Caco-2 (cell line): ENCODE results near the gene CARD14. TPM values are rescaled to one million over a fixed set of nuclear protein-coding genes. Genes with fewer than 3 reads are reported as not detected.

Experiments
- BruUV-seq: library from RNA; stranded (reverse); fragments of 400-500 nt; replicated peaks from 2 replicates; lab custom pipeline; 2021; lab: Mats Ljungman, UMichigan
- CTCF ChIA-PET: fragments of 300-600 bp; sonication (Branson Sonifier 250); formaldehyde crosslinking; loops from one replicate; lab custom pipeline; 2022; ENCODE audit warnings: antibody characterized with exemption; lab: Charles Lee
- POLR2A ChIA-PET: fragments of 300-600 bp; sonication (Branson Sonifier 250); formaldehyde crosslinking; loops from one replicate; lab custom pipeline; 2022; ENCODE audit warnings: antibody characterized with exemption; lab: Charles Lee
- DNase-seq, 2 experiments: peaks; one replicate each; pipeline versions ENCODE4 v3.0.0 to v3.0.0-alpha.2; 2020 to 2022
- H3K27me3 ChIP-seq: replicated peaks from 2 replicates; pipeline ENCODE4 v1.6.0; 2011; ENCODE audit warnings: low read length; ENCODE audit not compliant: control insufficient read depth, insufficient read depth
- H3K36me3 ChIP-seq: 2 replicates; pipeline ENCODE4 v1.5.1; 2011; ENCODE audit warnings: low read length; ENCODE audit not compliant: control insufficient read depth, insufficient read depth
- H3K4me1 ChIP-seq: fragments of 250-450 bp; sonication (Bioruptor Pico); 2 replicates; pipeline ENCODE4 v1.5.1; 2020; ENCODE audit warnings: mild to moderate bottlenecking
- H3K4me3 ChIP-seq: 2 replicates; pipeline ENCODE4 v1.5.1; 2011; ENCODE audit warnings: low read depth, mild to moderate bottlenecking, control low read depth, low read length
- H3K9me3 ChIP-seq: fragments of 250-450 bp; sonication (Bioruptor Pico); 2 replicates; pipeline ENCODE4 v1.5.1; 2020; ENCODE audit warnings: mild to moderate bottlenecking, moderate library complexity
- H3K27ac Mint-ChIP-seq: one replicate; pipeline ENCODE4 v1.8.0; 2022; ENCODE audit warnings: mixed read lengths; ENCODE audit not compliant: unreplicated experiment
- H3K27me3 Mint-ChIP-seq: one replicate; pipeline ENCODE4 v1.8.0; 2022; ENCODE audit warnings: mixed read lengths; ENCODE audit not compliant: insufficient read depth, unreplicated experiment
- H3K36me3 Mint-ChIP-seq: one replicate; pipeline ENCODE4 v1.8.0; 2022; ENCODE audit warnings: mild to moderate bottlenecking, mixed read lengths; ENCODE audit not compliant: insufficient read depth, unreplicated experiment
- H3K4me1 Mint-ChIP-seq: one replicate; pipeline ENCODE4 v1.8.0; 2022; ENCODE audit warnings: low read depth, mixed read lengths; ENCODE audit not compliant: unreplicated experiment
- H3K4me3 Mint-ChIP-seq: one replicate; pipeline ENCODE4 v1.8.0; 2022; ENCODE audit warnings: mild to moderate bottlenecking, moderate library complexity, mixed read lengths; ENCODE audit not compliant: unreplicated experiment
- H3K9me3 Mint-ChIP-seq: one replicate; pipeline ENCODE4 v1.8.0; 2022; ENCODE audit warnings: mixed read lengths; ENCODE audit not compliant: unreplicated experiment
- intact Hi-C: fragments of 100-400 bp; cut with micrococcal nuclease; formaldehyde crosslinking; loops from one replicate; pipeline ENCODE4 v1.10.0; 2022; ENCODE audit not compliant: unreplicated experiment
- total RNA-seq: library from RNA; stranded (reverse); gene quantifications from 2 replicates; pipeline ENCODE4 v1.2.3, GENCODE V29; 2022
- TF ChIP-seq, protein P1 (sequence below), 2 experiments: fragments of 200-600 bp in 1 of 2; IDR thresholded peaks; 1 replicate in 1 of 2; 2 replicates in 1 of 2; pipeline versions ENCODE4 v1.5.1 to v1.8.0; 2011 to 2022; ENCODE audit warnings: antibody characterized with exemption in 1 of 2, control low read depth in 1 of 2, inconsistent platforms in 1 of 2, low read depth in 1 of 2, low read length in 1 of 2, mild to moderate bottlenecking in 1 of 2, moderate library complexity in 1 of 2; ENCODE audit not compliant: insufficient read depth in 1 of 2, severe bottlenecking in 1 of 2, unreplicated experiment in 1 of 2

Gene CARD14
- total RNA-seq, 1 experiment from 2014 or later, result 1.3 TPM

DNA sequence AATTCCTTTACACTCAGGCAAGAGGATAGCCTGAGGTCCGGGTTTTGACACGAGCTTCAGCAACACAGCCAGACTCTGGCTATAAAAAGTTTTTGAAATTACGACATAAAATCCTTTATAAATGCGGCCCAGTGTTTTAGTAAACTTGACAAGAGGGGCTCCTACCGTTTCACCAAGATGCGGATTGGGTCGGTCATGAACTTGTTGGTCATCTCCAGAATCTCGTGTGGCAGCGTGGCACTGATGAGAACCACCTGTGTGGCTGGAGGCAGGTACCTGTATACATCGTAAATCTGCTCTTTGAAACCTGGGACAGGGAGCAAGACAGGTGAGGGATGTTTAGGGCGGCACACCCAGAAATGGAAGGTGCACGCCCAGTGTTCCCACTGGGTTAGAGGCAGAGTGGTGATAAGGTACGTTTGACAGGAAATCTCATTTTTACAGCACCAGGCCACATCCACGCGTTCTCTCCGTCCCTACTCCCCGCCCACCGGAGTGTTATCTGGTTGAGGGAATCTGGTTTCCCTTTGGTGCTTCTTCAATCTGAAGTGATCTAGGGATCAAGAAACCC lies 30.9 kb upstream of the CARD14 start:
- Mint-ChIP-seq H3K27me3 (no peaks in the 10 kb centered on the region), H3K9me3 (no peaks in the 10 kb centered on the region), H3K27ac (no peak overlapping the region), H3K4me1 (no peaks in the 10 kb centered on the region), H3K36me3 (peaks cover 95% of the 10 kb centered on the region), H3K4me3 (no peak overlapping the region)
- intact Hi-C loops, result no loop called here
- Histone ChIP-seq H3K4me3 (no peak overlapping the region), H3K4me1 (no peaks in the 10 kb centered on the region), H3K27me3 (no peaks in the 10 kb centered on the region), H3K9me3 (no peaks in the 10 kb centered on the region), H3K36me3 (peaks cover 12% of the 10 kb centered on the region)
- CTCF ChIA-PET, result no interaction called here
- DNase-seq, result no peak
- POLR2A ChIA-PET, result no interaction called here
- BruUV-seq, result no TSS peak
- TF ChIP-seq, protein P1, sequence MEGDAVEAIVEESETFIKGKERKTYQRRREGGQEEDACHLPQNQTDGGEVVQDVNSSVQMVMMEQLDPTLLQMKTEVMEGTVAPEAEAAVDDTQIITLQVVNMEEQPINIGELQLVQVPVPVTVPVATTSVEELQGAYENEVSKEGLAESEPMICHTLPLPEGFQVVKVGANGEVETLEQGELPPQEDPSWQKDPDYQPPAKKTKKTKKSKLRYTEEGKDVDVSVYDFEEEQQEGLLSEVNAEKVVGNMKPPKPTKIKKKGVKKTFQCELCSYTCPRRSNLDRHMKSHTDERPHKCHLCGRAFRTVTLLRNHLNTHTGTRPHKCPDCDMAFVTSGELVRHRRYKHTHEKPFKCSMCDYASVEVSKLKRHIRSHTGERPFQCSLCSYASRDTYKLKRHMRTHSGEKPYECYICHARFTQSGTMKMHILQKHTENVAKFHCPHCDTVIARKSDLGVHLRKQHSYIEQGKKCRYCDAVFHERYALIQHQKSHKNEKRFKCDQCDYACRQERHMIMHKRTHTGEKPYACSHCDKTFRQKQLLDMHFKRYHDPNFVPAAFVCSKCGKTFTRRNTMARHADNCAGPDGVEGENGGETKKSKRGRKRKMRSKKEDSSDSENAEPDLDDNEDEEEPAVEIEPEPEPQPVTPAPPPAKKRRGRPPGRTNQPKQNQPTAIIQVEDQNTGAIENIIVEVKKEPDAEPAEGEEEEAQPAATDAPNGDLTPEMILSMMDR (IDR thresholded peaks at IDR 0.05; ENCODE audit: insufficient read depth in 1 of 2, low read depth in 1 of 2, low read length in 1 of 2, severe bottlenecking in 1 of 2, unreplicated experiment in 1 of 2), result no peak

DNA sequence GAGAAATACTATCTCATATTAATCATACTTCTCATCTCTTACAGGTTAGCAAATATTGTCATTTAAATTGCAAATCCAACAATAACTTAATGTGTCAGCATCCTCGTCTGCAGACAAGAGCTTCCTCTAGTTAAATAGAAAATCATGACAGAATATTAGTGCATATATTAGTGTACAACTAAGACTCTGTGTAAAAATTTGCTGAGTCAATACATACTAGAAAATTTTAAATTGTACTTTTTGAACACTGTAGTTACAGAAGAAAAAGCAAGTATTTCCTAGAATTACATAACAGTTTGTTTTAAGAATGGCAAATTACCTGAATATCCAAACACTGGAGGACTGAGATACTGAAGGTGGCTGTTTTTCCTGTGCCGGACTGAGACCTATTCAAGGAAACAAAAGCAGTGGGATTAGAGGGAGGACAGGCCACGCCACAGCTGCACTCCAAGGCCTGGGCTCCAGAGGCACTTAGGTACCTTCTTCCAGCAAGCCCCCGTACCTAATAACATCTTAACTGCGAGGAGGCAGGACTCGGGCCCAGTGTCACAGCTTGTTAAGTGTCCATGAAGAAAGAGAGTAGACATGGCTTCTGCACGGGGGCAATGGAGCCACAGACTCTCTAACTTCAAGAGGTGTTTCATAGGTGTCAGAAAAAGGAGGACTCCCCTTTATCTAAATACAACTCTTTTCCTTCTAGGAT lies 28.2 kb upstream of the CARD14 start:
- no peak overlapping the region for H3K4me3 Mint-ChIP-seq
- no peak for DNase-seq
- Histone ChIP-seq H3K4me3 (no peak overlapping the region), H3K36me3 (peaks cover 10% of the 10 kb centered on the region), H3K4me1 (peaks cover 10% of the 10 kb centered on the region), H3K9me3 (no peaks in the 10 kb centered on the region), H3K27me3 (no peaks in the 10 kb centered on the region)
- ChIA-PET CTCF (no interaction called here), POLR2A (no interaction called here)
- intact Hi-C loops, result no loop called here
- no TSS peak for BruUV-seq
- H3K27me3 Mint-ChIP-seq, result no peaks in the 10 kb centered on the region
- TF ChIP-seq, protein P1 (IDR thresholded peaks at IDR 0.05; ENCODE audit: insufficient read depth in 1 of 2, low read depth in 1 of 2, low read length in 1 of 2, severe bottlenecking in 1 of 2, unreplicated experiment in 1 of 2), result no peak
- peaks cover 11% of the 10 kb centered on the region for H3K4me1 Mint-ChIP-seq
- no peaks in the 10 kb centered on the region for H3K9me3 Mint-ChIP-seq
- peaks cover 90% of the 10 kb centered on the region for H3K36me3 Mint-ChIP-seq
- no peak overlapping the region for H3K27ac Mint-ChIP-seq

DNA sequence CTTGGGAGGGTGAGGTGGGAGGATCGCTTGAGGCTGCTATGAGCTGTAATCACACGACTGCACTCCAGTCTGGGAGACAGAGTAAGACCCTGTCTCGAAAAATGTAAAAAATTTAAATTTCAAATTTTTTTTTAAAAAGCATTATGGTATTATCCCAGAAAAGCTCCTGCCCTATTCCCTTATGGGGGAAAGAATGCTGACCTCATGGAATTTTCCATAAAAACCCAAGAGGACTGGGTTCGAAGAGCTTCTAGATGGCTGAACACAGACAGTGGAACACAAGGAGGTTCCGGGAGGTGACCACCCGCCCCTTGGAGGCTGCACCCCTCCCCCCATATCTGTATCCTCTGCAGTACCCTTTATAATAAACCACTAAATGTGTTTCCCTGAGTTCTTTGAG lies 26.9 kb upstream of the CARD14 start:
- Mint-ChIP-seq H3K27ac (no peak overlapping the region), H3K36me3 (peaks cover 86% of the 10 kb centered on the region), H3K4me1 (peaks cover 11% of the 10 kb centered on the region), H3K27me3 (no peaks in the 10 kb centered on the region), H3K4me3 (no peak overlapping the region), H3K9me3 (no peaks in the 10 kb centered on the region)
- peaks cover 5% of the 10 kb centered on the region for H3K36me3 ChIP-seq
- TF ChIP-seq, protein P1 (IDR thresholded peaks at IDR 0.05; ENCODE audit: insufficient read depth in 1 of 2, low read depth in 1 of 2, low read length in 1 of 2, severe bottlenecking in 1 of 2, unreplicated experiment in 1 of 2), result no peak
- no peaks in the 10 kb centered on the region for H3K9me3 ChIP-seq
- POLR2A ChIA-PET, result no interaction called here
- no peaks in the 10 kb centered on the region for H3K27me3 ChIP-seq
- no peak for DNase-seq
- no TSS peak for BruUV-seq
- no peak overlapping the region for H3K4me3 ChIP-seq
- intact Hi-C loops, result no loop called here
- CTCF ChIA-PET, result interaction anchor here (1.0 kb wide), 1 partner anchor 19 kb away, joined by 3 read pairs; no protein-coding TSS in a partner anchor
- peaks cover 10% of the 10 kb centered on the region for H3K4me1 ChIP-seq
